ENCODE measurements around the gene TFDP2.

TFDP2 gene

DNA sequence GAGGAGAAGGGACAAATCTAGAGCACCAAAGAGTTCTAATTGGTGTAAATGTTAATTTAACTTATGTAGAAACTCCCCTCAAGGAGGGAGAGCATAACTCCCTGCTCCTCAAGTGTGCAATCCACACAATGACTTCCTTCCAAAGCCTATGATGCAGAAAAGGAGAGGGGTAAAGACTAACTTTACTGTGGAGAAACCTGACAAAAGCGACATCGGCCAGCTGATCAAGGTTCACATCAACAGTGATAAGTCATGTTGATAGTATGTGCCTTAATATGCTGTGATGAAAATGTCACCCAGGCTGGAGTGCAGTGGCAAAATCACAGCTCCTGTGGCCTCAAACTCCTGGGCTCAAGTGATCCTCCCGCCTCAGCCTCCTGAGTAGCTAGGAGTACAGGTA is 76.5 kb downstream of the TFDP2 start:
- no peak for DNase-seq (ENCODE audit: low spot score)

DNA sequence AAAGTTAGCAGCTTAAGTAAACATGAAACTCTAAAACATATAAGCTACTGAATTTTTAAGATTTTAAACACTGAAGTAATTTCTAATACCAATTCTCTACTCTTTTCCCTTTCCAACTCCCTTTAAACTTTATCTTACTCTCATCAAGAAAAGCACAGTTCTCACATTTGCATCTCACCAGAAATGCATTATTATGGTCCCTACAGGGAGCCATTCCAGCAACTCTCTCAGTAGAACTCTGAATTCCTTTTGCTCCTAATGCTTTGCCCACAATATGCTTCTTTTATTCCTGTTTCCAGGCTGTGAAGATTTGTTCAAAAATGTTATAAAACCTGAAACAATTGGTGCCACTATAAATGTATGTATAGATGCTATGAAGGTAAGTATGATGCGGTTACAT is 83.4 kb downstream of the TFDP2 start:
- DNase-seq (ENCODE audit: low spot score), result no peak

DNA sequence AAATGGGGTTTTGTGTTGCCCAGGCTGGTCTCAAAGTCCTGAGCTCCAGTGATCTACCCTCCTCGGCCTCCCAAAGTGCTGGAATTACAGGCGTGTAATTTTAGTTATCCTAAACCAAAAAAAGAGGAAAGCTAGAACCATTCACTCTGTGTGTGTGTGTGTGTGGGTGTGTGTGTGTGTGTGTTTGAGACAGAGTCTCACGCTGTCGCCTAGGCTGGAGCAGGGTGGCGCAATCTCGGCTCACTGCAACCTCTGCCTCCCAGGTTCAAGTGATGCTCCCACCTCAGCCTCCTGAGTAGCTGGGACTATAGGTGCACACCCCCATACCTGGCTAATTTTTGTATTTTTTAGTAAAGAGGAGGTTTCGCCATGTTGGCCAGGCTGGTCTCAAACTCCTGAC is 84.0 kb downstream of the TFDP2 start:
- DNase-seq (ENCODE audit: low spot score), result no peak

DNA sequence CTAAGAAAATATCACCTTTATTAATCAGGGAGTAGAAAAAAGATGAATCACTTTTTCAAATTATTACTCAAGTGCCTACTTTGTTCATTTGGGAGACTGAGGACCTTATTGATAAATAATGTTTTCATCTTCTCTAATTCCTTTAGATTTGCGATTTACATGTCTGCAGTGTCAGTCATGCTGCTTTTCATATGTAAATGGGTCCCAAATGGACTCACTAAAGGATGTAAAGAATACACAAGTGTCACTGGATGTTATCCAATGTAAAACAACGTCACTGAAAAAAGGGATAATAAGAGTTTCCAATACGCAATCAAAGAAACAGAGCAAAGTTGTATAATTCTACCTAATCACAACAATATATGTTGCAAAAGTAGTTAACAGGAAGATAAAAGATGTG is 84.9 kb downstream of the TFDP2 start:
- no peak for DNase-seq (ENCODE audit: low spot score)

DNA sequence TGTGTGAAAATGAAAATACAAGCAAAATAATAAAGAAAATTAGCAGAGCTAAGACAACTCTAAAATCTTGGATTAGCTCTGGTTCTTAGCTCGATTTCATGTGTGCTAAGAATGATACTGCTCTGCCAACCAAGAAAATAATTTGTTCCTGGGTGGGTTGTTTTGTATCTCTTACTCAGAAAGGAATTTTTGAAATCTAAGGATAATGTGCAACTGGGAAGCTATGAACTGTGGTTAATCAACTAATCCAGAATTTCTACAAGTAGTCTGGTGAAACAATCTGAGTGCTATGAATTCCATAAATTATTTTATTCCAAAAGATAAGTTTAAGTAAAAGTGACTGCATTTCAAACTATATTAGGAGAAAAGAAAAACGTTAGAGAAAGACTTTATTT is 92.0 kb downstream of the TFDP2 start:
- DNase-seq (ENCODE audit: low spot score), result no peak

DNA sequence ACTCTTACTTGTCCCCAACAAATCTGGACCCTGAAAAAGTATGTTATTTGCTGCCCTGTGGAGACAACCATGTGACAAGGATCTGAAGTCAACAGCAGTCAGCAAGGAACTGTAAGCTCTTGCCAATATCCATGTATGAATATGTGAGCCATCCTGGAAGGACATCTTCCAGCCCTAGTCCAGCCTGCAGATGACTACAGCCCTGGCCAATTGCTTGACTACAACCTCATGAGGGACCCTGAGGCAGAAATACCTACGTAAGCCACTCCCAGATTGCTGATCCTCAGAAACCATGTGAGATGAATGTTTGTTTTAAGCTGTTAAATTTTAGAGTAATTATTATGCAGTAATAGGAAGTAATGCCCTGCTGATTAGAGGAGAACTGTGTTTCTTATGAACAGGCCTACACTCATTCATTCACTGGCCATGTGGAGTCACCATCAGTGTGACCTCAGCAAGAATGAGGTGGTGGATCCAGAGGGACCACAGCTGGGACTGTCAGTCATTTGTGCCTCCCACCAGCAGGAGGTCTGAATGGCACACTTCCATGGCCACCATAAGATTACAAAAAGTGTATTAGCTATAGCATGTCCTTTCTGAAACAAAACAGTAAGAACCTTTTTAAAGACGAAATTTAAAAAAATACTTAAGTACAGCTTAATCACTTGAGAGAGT is 92.6 kb downstream of the TFDP2 start:
- no peak for DNase-seq (ENCODE audit: low spot score)

DNA sequence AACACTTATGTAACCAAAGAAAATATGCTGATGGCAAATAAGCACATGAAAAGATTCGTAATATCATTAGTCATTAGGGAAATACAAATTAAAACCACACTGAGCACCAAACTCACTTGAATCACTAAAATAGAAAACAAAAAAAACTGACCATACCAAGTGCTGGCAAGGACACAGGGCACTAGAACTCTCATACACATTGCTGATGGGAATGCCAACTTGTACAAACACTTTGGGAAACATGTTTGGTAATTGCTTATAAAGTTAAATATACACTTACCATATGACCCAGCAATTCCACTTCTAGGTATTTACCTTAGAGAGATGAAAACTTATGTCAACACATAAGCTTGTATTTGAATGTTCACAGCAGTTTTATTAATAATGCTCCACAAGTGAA is 95.5 kb downstream of the TFDP2 start:
- no peak for DNase-seq (ENCODE audit: low spot score)

DNA sequence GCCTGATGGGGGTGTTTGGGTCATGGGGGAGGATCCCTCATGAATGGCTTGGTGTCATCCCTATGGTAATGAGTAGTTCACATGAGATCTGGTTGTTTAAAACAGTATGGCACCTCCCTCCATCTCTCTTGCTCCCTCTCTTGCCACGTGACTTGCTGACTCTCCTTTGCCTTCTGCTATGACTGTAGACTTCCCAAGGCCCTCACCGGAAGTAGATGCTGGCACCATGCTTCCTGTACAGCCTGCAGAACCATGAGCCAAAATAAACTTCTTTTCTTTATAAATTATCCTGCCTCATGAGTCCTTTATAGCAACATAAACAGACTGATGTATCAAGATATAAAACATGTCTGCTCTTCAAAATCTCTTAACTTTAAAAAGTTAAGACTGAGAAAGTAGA is 96.1 kb downstream of the TFDP2 start:
- no peak for DNase-seq (ENCODE audit: low spot score)

DNA sequence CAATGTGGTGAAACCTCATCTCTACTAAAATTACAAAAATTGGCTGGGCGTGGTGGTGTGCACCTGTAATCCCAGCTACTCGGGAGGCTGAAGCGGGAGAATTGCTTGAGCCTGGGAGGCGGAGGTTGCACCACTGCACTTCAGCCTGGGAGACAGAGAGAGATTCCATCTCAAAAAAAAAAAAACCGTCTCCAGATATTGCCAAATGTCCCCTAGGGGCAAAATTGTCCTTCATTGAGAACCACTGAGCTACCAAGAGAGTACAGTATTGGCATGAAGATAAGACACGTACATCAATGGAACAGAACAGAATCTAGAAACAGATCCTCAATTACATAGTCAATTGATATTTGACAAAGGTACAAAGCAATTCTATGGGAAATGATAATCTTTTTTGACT is 98.0 kb downstream of the TFDP2 start:
- DNase-seq (ENCODE audit: low spot score), result no peak

DNA sequence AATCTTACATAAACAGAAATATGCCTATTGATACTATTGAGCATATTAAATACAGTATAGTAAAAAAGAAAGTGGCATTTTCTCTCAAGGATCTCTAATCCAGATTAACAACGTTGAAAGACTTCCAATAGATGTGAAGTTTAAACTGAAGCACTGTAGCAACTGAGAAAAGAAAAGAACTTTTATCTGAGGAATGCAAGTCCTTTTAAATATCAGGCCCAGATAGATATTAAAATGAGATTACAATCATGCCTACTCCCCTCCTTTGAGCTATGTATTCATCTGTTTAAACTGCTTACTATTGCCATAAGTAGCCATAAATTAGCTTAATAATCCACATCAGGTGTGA is 102.3 kb downstream of the TFDP2 start:
- DNase-seq (ENCODE audit: low spot score), result no peak

DNA sequence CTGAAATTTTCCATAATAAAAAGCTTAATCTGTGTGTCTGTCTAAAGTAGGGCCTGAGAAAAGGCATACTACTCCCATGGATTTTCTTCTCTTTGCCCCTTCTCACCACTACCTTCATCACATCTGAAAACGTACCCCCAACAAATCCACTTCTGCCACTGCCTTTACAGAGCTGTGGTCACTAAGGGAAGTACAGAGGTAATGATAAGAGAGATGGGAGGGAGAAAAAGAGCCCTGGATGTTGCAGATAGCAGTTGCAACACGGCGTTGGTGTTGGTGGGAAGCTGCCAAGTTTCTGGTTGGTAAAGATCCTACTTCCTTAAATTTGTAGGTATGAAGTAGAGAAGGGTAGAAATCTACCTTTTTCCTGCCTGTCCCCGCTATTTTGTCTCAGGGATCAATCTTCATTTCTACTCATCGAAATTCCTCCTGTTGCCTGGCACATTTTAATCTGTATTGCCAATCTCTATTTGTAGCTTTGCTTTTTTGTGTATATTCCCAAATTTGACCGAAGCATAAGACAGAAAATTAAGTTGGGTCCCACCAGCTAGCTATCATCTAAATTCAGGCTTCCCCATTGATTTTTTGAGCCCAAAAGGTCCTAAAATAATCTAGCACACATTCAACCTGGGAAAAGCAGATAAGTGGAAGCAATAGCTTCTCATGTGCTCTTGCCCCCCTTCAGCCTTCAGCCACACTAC is 102.9 kb downstream of the TFDP2 start:
- no peak for DNase-seq (ENCODE audit: low spot score)

DNA sequence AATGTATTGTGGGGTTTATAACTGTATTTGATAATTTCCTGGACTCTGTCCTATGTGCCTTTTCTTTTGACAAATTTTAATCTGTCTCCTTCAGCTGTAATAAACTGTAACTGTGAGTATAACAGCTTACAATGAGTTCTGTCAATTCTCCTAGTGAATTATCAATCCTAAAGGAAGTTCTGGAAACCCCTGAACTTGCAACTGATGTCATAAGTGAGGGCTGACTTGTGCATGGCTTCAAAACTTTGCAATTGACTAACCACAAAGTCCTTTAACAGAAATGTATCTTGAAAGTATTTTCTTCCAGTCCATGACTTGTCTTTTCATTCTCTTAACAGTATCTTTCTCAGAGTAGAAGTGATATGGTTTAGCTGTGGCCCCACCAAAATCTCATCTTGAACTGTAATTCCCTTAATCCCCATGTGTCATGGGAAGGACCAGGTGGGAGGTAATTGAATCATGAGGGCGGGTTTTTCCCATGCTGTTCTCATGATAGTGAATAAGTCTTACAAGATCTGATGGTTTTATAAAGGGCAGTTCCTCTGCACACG is 108.3 kb downstream of the TFDP2 start:
- DNase-seq (ENCODE audit: low spot score), result no peak

DNA sequence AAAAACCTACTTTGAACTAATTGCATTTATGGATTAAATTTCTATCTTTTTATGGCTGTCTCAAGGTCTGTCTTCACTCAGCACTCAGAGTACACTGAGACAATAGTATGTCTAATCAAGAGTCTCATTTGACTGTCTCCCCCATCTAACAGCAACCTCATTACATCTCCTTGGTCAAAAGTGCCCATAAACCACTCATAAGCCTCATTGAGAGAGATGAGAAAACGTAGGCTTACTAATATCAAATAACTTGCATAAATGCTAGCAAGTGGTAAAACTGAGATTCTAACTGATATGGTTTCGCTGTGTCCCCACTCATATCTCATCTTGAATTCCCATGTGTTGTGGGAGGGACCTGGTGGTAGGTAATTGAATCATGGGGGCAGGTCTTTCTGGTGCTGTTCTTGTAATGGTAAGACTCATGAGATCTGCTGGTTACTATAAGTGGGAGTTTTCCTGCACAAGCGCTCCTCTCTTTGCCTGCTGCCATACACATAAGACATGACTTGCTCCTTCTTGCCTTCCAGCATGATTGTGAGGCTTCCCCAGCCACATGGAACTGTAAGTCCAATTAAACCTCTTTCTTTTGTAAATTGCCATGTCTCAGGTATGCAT is 113.9 kb downstream of the TFDP2 start:
- no peak for DNase-seq (ENCODE audit: low spot score)

DNA sequence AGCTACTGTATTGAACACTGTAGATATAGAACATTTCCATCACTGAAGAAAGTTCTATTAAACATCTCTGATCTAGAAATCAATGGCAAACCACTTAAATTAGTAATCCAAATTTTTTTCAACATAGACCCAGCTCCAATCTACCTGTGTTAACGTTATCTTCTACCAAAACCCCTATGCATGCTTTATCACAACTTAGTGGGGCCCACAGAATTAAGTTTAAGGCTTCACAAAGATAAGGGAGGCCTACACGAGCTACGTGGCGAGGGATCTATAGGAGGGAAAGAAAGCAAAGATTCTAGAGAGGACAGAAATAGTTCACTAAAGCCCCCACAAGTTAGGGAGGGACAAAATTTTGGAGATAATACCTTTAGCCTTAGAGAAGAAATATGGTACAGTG is 116.1 kb downstream of the TFDP2 start:
- DNase-seq (ENCODE audit: low spot score), result no peak

DNA sequence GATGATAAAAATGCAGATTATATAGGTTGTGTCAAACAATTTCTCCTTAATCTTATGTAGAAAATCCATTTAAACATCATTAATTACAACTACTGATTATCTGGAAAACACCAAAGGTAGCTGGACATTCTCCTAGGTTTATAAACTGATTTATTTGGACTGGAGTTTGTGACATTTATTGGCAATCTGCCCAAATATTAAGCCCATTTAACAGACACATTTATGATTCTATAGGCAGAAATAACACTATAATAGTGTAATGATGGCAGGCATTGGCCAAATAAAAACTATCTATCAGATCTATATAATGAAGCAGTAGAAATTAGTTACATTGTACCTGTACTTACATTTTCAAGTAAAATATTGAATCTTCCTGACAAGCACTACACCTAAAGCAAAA is 117.8 kb downstream of the TFDP2 start:
- DNase-seq (ENCODE audit: low spot score), result no peak

DNA sequence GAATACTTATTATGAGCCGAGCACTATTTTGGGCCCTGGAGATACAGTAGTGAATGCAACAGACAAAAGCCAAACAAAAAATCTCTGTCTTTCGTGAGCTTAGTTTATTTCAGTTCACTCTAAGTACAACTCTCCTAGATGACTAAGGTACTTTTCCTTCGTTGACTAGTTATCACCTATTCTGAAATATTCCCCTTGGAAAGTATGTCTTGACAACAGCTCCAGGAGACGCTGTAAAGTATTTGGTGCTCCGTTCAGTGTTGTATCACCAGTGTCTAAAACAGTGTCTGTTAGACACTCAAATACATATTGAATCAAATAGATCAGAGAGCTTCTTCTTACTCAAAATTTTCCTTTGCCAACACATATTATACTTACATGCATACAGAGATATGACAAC is 119.6 kb downstream of the TFDP2 start:
- no peak for DNase-seq (ENCODE audit: low spot score)

DNA sequence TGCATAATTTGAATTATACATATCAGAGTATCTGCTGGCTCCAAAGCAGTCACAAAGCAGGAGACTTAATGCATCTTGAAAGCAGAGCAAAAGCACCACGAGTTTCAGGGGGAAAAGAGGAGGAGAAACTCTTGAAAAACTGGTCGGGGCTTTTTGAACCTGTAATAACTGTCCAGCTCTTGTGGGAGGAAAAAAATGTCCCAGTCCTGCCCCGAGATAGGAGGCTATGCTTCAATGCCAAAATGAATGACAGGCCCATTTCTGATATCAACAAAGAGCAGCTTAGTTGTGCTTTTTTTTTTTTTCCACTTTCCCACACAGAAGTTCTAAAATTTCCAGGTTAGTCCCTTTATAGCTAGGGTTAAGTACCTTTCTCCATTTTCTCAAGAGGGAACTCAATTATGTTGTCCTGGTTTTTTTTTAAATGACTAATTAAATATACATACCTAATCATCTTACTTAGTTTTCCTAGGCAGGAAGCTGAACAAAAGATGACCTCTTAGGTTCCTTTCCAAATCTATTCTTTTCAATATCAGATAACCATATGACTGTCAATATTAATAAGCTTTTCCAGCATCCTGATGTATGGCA is 120.2 kb downstream of the TFDP2 start:
- DNase-seq (ENCODE audit: low spot score), result no peak

DNA sequence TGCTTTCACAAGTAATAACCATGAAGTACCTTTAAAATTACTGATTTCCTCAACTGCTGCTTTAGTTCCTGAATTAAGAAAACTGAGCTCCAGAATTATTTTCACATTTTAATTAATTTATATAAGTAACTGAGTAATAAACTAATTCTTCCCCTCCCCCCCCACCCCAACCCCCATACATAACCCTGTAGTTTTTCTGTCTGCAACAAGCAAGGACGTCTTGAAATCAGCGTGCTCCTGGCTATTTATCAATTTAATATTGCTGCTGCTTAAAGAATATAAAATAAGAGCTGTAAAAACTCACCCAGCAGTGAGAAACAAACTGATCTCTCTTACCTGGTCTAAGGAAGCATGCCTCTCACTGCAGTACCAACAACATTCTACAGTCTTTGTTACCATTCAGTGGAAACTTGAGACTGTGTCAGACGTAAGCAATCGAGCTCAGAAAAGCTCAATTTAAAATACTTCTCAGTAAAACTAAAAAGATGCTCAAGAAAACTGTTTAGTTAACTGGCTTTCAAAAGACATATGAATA is 121.0 kb downstream of the TFDP2 start:
- DNase-seq (ENCODE audit: low spot score), result no peak

DNA sequence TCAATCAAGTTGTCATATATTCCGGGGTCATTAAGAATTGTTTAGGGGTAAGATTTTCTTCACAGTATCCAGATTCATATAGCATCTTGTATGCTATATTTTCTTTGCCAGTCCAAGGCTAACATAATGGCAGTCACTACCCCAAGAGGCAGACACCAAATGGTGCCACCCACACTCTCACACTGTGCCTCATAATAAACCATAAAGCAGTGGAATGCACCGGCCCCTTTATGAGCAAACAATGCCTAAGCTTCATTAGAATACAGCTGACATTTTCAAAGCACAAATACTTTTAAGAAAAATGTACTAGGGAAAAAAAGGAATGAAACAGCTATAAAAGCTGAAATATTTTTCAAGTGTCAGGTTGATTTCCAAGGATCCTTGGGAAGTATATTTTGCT is 121.6 kb downstream of the TFDP2 start:
- DNase-seq (ENCODE audit: low spot score), result peak; percentile 35

DNA sequence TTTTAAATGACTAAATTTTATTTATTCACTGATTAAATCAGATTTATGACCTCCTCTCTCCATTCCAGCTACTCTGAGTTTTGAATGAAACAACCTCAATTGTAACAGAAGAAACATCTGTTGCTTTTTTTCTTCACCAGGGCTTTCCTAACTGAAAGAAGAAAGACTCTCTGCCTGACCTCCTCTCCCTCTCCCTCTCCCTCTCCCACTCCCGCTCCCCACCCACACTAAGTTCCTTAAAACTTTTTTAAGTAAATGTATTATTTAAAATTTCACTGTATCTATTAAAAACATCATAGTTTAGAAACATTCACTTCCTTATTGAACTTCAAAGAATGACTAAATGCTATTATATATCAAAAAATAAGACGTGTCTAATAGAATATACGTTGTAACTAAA is 122.0 kb downstream of the TFDP2 start:
- DNase-seq (ENCODE audit: low spot score), result no peak

DNA sequence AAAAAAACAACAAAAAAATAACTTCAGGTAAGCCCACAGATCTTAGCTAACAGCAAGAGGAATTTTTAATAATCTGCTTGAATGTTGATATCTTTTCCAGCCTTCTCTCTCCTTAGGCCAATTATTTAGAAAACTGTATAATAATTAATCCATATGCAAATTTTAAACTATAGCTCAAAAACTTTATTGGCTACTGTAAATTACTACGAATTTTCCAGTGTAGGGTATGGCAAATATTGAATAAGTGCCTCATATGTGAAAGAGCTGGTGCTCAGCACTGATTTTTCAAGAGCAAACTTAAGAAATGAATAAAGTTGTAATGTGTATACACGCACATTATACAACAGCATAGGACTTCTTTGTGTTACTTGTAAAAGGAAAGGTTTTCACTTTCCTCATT is 123.0 kb downstream of the TFDP2 start:
- DNase-seq (ENCODE audit: low spot score), result no peak

DNA sequence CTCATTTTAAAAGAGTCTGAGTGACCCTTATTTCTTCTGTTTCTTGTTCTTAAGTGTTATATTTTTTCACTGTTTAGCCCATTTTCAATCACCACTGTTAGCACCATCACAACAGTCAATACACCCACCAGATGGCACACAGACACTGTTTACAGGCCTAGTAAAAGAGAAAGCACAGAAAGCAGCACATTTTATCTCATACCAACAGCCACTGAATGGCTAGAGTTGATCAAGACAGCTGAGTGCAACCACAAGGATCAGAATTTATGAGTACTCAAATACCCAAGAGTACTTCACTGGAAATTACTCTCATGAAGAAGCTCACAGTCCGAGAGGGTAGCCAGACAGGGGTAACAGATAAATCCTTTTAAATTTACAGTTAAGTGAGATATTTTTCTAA is 127.0 kb downstream of the TFDP2 start:
- no peak for DNase-seq (ENCODE audit: low spot score)

DNA sequence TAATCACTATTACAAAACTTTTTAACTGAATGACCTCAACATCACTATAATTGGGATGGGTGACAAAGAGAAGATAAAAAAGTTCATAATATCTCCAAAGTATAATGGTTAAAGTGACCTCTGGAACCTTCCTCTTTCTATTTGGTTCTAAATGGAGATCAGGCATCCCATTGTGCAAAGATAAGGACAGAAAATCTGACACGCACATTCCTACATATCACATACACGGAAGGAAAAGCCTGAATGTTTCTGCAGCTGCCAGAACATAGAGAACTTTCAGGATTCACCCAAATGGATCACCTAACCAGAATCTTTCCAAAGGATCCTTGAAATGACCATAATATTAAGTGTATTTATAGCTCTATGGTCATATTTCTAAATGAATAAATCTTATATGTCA is 128.2 kb downstream of the TFDP2 start:
- no peak for DNase-seq (ENCODE audit: low spot score)

Data from LoVo (cell line).